WERI-Rb-1 (cell line): Measurements from ENCODE around the gene HYAL1.
"Not testable (repeated sequence)": the region's sequence is repeated elsewhere in the genome, so short reads cannot be mapped to it uniquely, and the experiment has no call there.

Experiments used
- DNase-seq: peaks from one replicate; pipeline ENCODE4 v3.0.0-alpha.2; 2020
- H3K27ac ChIP-seq: fragments of 250-450 bp; sonication (Bioruptor Pico); 2 replicates; pipeline ENCODE4 v1.5.1; 2020; ENCODE audit warnings: mild to moderate bottlenecking, moderate library complexity
- H3K27me3 ChIP-seq: fragments of 250-450 bp; sonication (Bioruptor Pico); 2 replicates; pipeline ENCODE4 v1.5.1; 2021; ENCODE audit warnings: mild to moderate bottlenecking, low read depth, moderate library complexity; ENCODE audit not compliant: insufficient read depth, severe bottlenecking
- H3K36me3 ChIP-seq: fragments of 250-450 bp; sonication (Bioruptor Pico); 2 replicates; pipeline ENCODE4 v1.5.1; 2020; ENCODE audit warnings: mild to moderate bottlenecking, moderate library complexity
- H3K4me3 ChIP-seq: 2 replicates; pipeline ENCODE4 v1.5.1; 2011; ENCODE audit warnings: low read depth, mild to moderate bottlenecking, control low read depth, low read length
- H3K9me3 ChIP-seq: fragments of 250-450 bp; sonication (Bioruptor Pico); 2 replicates; pipeline ENCODE4 v1.5.1; 2021; ENCODE audit warnings: mild to moderate bottlenecking, moderate library complexity; ENCODE audit not compliant: severe bottlenecking
- CTCF ChIP-seq: IDR thresholded peaks from 2 replicates; pipeline ENCODE4 v1.5.1; 2011; ENCODE audit warnings: low read depth, mild to moderate bottlenecking, control low read depth, inconsistent platforms, low read length

Gene HYAL1

GRCh38 chr3:50264383-50264963 lies 38.9 kb downstream of the HYAL1 start:
- no peak for TF ChIP-seq CTCF
- Histone ChIP-seq H3K36me3 (peaks cover 3% of the 10 kb centered on the region), H3K4me3 (no peak overlapping the region; the same call in 1 of the 2 replicates), H3K27ac (no peak overlapping the region; the same call in 1 of the 2 replicates), H3K9me3 (no peaks in the 10 kb centered on the region), H3K27me3 (no peaks in the 10 kb centered on the region)
- peak; percentile 76 for DNase-seq

GRCh38 chr3:50263478-50264382 lies 39.6 kb downstream of the HYAL1 start:
- H3K9me3 ChIP-seq, result no peaks in the 10 kb centered on the region
- DNase-seq, result no peak
- H3K27ac ChIP-seq, result no peak overlapping the region; the same call in 1 of the 2 replicates
- TF ChIP-seq CTCF, result no peak
- no peak overlapping the region for H3K4me3 ChIP-seq
- peaks cover 3% of the 10 kb centered on the region for H3K36me3 ChIP-seq
- no peaks in the 10 kb centered on the region for H3K27me3 ChIP-seq

- peaks cover 10% of the 10 kb centered on the region for H3K36me3 ChIP-seq
- H3K4me3 ChIP-seq, result no peak overlapping the region
- no peak for DNase-seq
- no peaks in the 10 kb centered on the region for H3K27me3 ChIP-seq
- H3K27ac ChIP-seq, result no peak overlapping the region
- H3K9me3 ChIP-seq, result no peaks in the 10 kb centered on the region
- no peak for TF ChIP-seq CTCF
Observed at GRCh38 chr3:50262778-50263177, 40.6 kb downstream of the HYAL1 start.

GRCh38 chr3:50262200-50262599 lies 41.2 kb downstream of the HYAL1 start:
- H3K27ac ChIP-seq, DNase-seq, H3K4me3 ChIP-seq: not testable (repeated sequence)

GRCh38 chr3:50261505-50261904 lies 41.9 kb downstream of the HYAL1 start:
- peaks cover 20% of the 10 kb centered on the region for H3K36me3 ChIP-seq
- no peak for DNase-seq
- H3K9me3 ChIP-seq, result no peaks in the 10 kb centered on the region
- H3K27me3 ChIP-seq, result no peaks in the 10 kb centered on the region
- H3K4me3 ChIP-seq, result no peak overlapping the region
- H3K27ac ChIP-seq, result peak overlapping the region; percentile 99; the same call in 1 of the 2 replicates
- TF ChIP-seq CTCF, result no peak

More at GRCh38 chr3:50262200-50262599, 41.2 kb downstream of the HYAL1 start:
- H3K9me3 ChIP-seq, H3K27me3 ChIP-seq: not testable (repeated sequence)
- H3K36me3 ChIP-seq, result peaks cover 13% of the 10 kb centered on the region

- Histone ChIP-seq H3K9me3 (no peaks in the 10 kb centered on the region), H3K27ac (peak overlapping the region; percentile 99), H3K27me3 (no peaks in the 10 kb centered on the region), H3K36me3 (peaks cover 25% of the 10 kb centered on the region), H3K4me3 (peak overlapping the region; percentile 64)
- no peak for DNase-seq
- no peak for TF ChIP-seq CTCF
Observed at GRCh38 chr3:50260942-50261441, 42.4 kb downstream of the HYAL1 start.
